ENCODE measurements around the gene MAP7D3.
A peak's percentile ranks its signal among the peaks of the same experiment; 100 is the strongest.
"Not testable (repeated sequence)": the region's sequence is repeated elsewhere in the genome, so short reads cannot be mapped to it uniquely, and the experiment has no call there.

The MAP7D3 gene

DNA sequence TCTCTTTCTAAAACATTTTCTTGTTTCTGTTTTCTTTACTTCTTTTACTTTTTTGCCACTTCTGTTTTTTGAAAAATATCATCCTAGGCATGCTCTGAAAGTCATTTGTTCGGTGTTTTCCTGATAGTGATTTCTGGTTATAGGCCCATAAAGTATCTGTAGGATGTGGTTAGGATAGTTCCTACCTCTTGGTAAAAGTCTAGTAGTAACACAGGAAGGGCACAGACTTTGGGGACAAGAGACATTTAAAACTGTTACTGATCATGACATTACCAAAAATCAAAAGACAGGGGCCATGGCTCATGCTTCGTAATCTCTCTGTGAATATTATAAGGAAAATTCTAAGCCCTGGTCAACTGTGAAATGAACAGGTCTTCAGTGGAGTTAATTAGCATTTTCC lies 59.1 kb downstream of the MAP7D3 start:
- peak overlapping the region; percentile 88 for H3K4me3 Mint-ChIP-seq
- peaks cover 40% of the 10 kb centered on the region for H3K4me1 Mint-ChIP-seq (ENCODE audit: low read depth)
- H3K9me3 Mint-ChIP-seq = no peaks in the 10 kb centered on the region
- no peaks in the 10 kb centered on the region for H3K27me3 Mint-ChIP-seq (ENCODE audit: low read depth)
- H3K27ac Mint-ChIP-seq = peak overlapping the region; percentile 77
- H3K36me3 Mint-ChIP-seq (ENCODE audit: low read depth) = peaks cover 10% of the 10 kb centered on the region

DNA sequence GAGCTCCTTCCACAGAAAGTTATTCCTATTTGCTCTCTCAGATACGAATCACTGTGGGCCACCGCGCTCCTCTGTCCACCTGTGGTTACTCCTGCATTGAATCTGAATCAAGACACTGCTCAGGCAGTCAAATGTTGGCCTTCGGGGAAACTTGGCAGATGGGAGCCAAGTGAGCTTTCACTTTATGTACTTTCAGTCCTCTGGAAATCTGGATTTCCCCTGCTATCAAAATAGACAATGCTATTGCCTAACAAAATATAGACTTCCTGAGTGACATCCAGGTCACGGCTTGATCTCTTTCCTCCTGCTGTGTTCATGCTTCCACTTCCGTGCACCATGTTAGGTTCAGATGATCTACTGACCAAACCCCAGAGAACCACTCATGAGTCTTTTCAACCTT lies 60.0 kb downstream of the MAP7D3 start:
- Mint-ChIP-seq H3K9me3 (no peaks in the 10 kb centered on the region), H3K4me3 (no peak overlapping the region), H3K4me1 (ENCODE audit: low read depth) (peaks cover 35% of the 10 kb centered on the region), H3K27ac (peak overlapping the region; percentile 36), H3K27me3 (ENCODE audit: low read depth) (no peaks in the 10 kb centered on the region), H3K36me3 (ENCODE audit: low read depth) (peaks cover 10% of the 10 kb centered on the region)

DNA sequence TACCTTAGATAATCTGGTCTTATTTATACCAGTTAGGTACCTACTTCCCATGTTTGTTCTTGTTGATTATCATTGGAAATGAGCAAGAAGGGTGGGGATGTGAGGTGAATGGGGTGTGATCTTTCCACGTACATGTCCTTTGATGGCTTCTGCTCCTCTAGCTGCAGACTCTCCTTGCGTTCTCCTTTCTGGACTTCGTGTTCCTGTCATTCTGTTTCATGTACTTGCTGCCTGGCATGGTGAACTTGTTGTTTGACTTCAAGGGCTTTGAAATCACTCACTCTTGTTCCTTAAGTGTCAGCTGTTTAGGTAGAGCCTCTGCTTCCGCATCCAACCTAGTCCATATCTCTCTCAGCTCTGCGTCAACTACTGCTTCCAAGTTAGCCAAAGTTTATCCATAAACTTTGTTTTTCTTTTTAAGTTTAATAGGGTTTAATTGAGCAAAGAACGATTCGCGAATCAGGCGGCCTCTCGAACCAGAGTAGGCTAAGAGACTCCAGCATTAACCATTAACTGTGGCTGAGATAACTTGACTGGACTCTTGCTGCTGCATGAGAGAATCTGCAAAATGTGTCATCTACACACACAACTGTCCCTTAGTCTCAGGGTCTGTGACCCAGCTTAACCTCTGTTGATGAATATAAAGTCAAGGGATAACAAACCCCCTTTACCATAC lies 61.0 kb downstream of the MAP7D3 start:
- H3K4me1 Mint-ChIP-seq (ENCODE audit: low read depth) = peaks cover 28% of the 10 kb centered on the region
- H3K27ac Mint-ChIP-seq = no peak overlapping the region
- H3K27me3 Mint-ChIP-seq (ENCODE audit: low read depth) = no peaks in the 10 kb centered on the region
- no peak overlapping the region for H3K4me3 Mint-ChIP-seq
- H3K9me3 Mint-ChIP-seq = no peaks in the 10 kb centered on the region
- H3K36me3 Mint-ChIP-seq (ENCODE audit: low read depth) = peaks cover 10% of the 10 kb centered on the region

DNA sequence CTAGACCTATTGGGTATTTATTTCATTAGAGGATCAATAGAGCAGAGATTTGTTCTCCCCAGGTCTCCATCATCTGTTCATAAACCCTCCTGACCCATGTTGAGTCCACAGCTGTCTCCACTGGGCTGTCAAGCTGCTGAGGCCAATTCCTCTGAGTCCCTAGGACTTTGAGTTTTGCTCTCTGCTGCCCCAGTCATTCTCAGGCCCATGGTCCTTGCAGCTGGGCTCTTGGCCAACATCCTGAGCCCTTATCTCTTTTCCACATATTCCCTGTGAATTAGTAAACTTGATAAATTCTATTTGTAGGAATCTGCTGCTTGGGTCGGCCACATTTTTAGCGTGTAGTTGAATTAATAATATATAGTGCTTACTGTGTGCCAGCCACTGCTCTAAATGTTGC lies 62.0 kb downstream of the MAP7D3 start:
- Mint-ChIP-seq H3K27ac (no peak overlapping the region), H3K36me3 (ENCODE audit: low read depth) (peaks cover 10% of the 10 kb centered on the region), H3K4me1 (ENCODE audit: low read depth) (peaks cover 28% of the 10 kb centered on the region)

DNA sequence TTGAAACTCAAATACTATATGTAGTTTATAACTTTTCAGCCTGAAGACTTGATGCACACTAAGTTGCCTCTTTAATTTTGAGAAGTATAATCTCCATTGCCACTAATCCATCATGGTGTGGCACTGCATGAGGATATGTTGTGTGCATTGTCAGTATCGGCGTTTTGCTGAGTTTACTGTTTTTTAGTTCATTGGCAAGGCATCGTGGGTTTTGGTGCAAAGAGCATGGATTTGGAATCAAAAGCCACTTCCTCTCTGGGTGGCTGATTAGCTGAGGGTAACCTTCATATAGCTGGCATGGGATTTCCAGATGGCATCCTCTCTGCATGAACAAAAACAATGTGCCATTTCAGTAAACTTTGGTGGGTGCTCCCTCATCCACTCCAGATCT lies 65.2 kb downstream of the MAP7D3 start:
- Mint-ChIP-seq H3K9me3 (no peaks in the 10 kb centered on the region), H3K4me3 (no peak overlapping the region), H3K36me3 (ENCODE audit: low read depth) (peaks cover 1% of the 10 kb centered on the region), H3K27me3 (ENCODE audit: low read depth) (no peaks in the 10 kb centered on the region), H3K27ac (no peak overlapping the region), H3K4me1 (ENCODE audit: low read depth) (peaks cover 2% of the 10 kb centered on the region)

More for the DNA sequence above, 62.0 kb downstream of the MAP7D3 start:
- Mint-ChIP-seq H3K4me3 (no peak overlapping the region), H3K27me3 (ENCODE audit: low read depth) (no peaks in the 10 kb centered on the region), H3K9me3 (no peaks in the 10 kb centered on the region)

DNA sequence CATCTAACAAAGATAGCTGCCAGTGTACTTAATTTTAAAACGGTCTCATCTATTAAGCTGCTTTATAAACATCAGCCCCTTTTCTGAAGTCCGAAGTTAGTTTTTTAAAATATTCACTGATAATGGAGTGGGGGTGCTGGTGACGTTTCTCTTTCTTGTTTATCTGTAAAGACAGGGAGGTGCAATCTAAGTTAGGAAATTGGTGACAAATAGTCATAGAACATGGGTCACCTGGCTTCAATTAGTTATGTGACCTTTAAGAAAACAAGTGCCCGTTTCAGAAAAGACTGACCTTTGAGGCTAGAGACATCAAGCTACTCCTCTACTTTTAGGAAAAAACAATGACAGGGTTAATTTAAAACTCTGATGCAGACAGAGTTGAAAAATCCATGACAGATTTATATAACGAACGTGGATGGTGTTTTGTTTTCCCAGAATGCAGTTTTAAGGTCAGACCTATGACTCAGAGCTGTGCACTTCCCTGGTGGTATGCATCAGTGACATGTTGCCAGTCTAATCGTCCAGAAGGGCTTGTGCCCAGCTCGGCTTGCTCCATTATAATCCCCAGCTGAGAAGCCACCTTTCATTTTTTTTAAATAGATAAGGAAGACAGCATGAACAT lies 65.7 kb downstream of the MAP7D3 start:
- Mint-ChIP-seq H3K4me1 (ENCODE audit: low read depth) (no peaks in the 10 kb centered on the region), H3K36me3 (ENCODE audit: low read depth) (no peaks in the 10 kb centered on the region), H3K27ac (no peak overlapping the region), H3K9me3 (no peaks in the 10 kb centered on the region), H3K4me3 (no peak overlapping the region), H3K27me3 (ENCODE audit: low read depth) (no peaks in the 10 kb centered on the region)

DNA sequence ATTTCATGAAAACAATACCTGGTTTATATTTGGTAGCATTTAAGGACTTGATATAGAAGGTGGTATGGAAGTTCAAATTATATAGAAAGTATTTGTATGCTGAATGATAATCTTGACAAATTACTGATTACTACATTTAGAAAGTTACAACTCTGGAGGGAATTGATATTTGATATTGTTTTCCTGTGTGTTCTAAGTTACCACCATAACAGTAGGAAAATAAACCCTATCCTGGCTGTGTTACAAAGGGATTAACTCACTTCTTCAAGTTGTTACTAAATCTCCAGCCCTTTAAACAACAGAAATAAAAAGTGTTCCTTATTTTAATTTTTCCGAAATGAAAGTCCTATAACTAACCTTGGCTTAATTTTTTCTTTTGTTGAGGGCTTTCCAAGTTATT lies 67.3 kb downstream of the MAP7D3 start:
- Mint-ChIP-seq H3K27me3 (ENCODE audit: low read depth) (no peaks in the 10 kb centered on the region), H3K27ac (no peak overlapping the region), H3K4me1 (ENCODE audit: low read depth) (no peaks in the 10 kb centered on the region), H3K9me3 (no peaks in the 10 kb centered on the region), H3K4me3 (no peak overlapping the region), H3K36me3 (ENCODE audit: low read depth) (no peaks in the 10 kb centered on the region)

DNA sequence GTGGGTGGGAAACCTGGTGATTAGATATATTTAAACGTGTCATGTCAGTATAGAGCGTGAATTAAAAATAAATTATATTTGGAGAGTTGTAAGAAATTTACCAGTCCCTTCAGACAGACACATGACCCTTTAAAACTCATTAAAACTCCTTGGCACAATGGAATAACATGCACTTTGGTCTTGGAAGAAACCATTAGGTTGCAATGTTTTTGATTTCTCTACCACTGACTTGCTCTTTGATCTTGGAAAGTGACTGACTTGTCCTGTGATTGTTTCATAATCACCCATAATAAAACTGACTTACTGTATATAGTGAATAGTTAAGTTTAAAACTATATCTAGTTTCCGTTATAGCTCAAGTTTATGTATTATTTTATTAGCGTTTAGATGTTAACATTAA lies 68.0 kb downstream of the MAP7D3 start:
- Mint-ChIP-seq H3K4me1 (ENCODE audit: low read depth) (no peaks in the 10 kb centered on the region), H3K27me3 (ENCODE audit: low read depth) (no peaks in the 10 kb centered on the region), H3K9me3 (no peaks in the 10 kb centered on the region), H3K4me3 (no peak overlapping the region), H3K36me3 (ENCODE audit: low read depth) (no peaks in the 10 kb centered on the region), H3K27ac (no peak overlapping the region)

DNA sequence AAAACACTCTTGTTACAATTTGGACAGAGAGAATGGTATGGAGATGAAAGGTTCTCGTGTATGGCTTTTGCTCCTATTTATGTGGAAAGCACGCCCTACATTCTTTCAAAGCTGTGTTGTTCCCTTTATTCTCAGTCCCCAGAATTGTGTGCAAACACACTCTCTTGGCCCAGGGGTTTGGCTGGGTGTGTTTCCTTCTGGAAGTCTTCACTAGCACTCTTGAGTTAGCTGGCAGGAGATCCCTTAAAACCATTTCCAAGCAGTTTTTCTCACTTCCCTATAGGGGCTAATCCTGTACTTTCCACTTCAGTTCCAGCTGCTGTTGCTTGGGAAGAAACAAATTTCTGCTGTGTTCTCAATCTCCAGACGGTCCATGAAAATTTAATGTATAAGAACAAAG lies 68.8 kb downstream of the MAP7D3 start:
- Mint-ChIP-seq H3K4me1 (ENCODE audit: low read depth) (no peaks in the 10 kb centered on the region), H3K36me3 (ENCODE audit: low read depth) (no peaks in the 10 kb centered on the region), H3K4me3 (no peak overlapping the region), H3K27me3 (ENCODE audit: low read depth) (no peaks in the 10 kb centered on the region), H3K9me3 (no peaks in the 10 kb centered on the region), H3K27ac (no peak overlapping the region)

DNA sequence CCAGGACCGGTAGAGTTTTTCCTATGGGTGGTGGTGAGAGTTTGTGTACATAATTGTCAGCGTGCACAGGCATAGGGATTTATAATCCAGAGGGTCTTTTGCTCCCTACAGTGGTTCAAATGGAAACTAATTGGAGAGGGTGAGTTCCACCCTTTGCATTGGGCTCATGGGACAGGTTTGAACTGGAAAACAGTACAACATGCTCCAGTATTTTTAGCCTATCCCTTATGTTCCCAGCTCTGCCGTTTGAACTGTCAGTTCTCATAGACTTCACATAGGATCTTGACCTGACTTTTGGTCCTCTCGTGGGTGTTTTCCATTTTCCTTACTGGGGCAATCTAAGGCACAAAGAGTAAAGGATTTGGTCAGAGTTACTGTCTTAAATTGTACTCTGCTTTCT lies 72.1 kb downstream of the MAP7D3 start:
- Mint-ChIP-seq H3K36me3 (ENCODE audit: low read depth) (peaks cover 2% of the 10 kb centered on the region), H3K27me3 (ENCODE audit: low read depth) (no peaks in the 10 kb centered on the region), H3K4me1 (ENCODE audit: low read depth) (no peaks in the 10 kb centered on the region), H3K27ac (no peak overlapping the region), H3K9me3 (no peaks in the 10 kb centered on the region), H3K4me3 (no peak overlapping the region)

DNA sequence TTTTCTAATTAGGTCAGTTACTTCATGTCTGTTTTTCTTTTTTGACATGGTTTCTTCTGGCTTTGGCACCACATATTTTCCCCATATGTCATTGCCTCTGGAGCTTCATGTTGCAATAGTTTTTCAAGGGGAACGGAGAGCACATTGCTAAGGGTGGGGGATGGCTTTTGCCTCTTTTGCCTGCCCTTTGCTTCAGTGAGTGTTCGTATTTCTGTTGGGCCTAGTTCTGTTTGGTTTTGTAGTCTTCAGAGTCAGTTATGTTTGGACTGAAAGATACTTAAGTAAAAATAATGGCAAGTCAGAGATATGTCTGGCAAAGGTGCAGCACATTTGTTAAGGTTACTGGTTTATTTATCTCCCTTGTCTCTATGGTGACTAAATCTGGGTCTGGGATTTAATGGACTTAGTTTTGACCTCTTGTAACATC lies 74.8 kb downstream of the MAP7D3 start:
- Mint-ChIP-seq H3K27ac (no peak overlapping the region), H3K4me3 (no peak overlapping the region), H3K9me3 (no peaks in the 10 kb centered on the region), H3K4me1 (ENCODE audit: low read depth) (no peaks in the 10 kb centered on the region), H3K36me3 (ENCODE audit: low read depth) (peaks cover 2% of the 10 kb centered on the region), H3K27me3 (ENCODE audit: low read depth) (no peaks in the 10 kb centered on the region)

DNA sequence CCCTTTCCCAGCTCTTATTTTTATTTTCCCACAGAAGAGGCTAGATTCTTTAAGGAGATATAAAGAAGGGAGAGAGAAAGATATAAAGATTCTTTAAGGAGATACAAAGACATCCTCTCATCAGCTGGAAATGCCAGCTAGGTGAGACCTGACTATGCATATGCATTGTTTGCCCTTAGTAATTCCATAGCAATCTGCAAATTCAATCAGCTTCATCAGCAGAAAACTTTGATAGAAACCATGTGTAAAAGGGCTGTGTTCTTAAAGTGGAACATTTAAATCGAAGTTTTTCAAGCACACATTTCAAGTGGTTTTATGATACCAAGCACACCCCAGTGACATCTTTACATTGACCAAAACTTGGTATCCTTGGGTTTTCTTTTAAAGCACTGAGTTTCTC lies 79.8 kb downstream of the MAP7D3 start:
- no peak overlapping the region for H3K27ac Mint-ChIP-seq
- no peak overlapping the region for H3K4me3 Mint-ChIP-seq
- peaks cover 2% of the 10 kb centered on the region for H3K4me1 Mint-ChIP-seq (ENCODE audit: low read depth)
- H3K9me3 Mint-ChIP-seq = no peaks in the 10 kb centered on the region
- no peaks in the 10 kb centered on the region for H3K27me3 Mint-ChIP-seq (ENCODE audit: low read depth)
- peaks cover 2% of the 10 kb centered on the region for H3K36me3 Mint-ChIP-seq (ENCODE audit: low read depth)

DNA sequence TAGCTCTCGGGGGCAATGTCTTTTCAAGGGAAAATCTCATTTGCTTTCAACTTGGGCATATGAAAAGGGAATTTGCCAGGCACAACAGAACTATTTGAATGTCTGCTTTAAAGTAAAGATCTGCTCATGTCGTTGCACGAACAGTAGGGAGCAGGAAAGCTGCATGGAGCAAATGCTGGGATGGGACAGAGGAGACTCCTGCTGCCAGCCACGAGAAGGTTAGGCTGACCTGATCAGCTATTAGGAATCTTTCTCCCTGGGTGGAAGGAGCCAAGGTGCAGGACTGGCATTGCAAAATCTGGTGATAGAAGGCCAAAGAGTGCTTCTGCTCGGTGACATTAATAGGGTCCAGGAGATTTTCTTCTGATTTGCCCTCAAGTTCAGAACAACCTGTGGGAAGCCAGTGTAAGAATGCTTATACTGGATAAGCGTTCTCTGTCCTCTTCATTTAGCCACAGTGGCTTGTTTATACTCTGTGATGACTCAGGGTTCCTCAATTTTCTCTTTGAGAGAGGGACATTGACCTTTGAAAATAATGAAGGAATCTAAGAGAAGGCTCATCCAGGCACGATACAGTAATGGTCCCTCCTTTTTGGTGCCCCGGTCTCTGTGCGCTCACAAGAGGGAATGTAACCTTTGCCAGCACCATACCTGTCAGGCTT lies 80.9 kb downstream of the MAP7D3 start:
- Mint-ChIP-seq H3K36me3 (ENCODE audit: low read depth) (no peaks in the 10 kb centered on the region), H3K27ac (no peak overlapping the region), H3K4me3 (no peak overlapping the region), H3K27me3 (ENCODE audit: low read depth) (no peaks in the 10 kb centered on the region), H3K9me3 (no peaks in the 10 kb centered on the region), H3K4me1 (ENCODE audit: low read depth) (peaks cover 2% of the 10 kb centered on the region)

DNA sequence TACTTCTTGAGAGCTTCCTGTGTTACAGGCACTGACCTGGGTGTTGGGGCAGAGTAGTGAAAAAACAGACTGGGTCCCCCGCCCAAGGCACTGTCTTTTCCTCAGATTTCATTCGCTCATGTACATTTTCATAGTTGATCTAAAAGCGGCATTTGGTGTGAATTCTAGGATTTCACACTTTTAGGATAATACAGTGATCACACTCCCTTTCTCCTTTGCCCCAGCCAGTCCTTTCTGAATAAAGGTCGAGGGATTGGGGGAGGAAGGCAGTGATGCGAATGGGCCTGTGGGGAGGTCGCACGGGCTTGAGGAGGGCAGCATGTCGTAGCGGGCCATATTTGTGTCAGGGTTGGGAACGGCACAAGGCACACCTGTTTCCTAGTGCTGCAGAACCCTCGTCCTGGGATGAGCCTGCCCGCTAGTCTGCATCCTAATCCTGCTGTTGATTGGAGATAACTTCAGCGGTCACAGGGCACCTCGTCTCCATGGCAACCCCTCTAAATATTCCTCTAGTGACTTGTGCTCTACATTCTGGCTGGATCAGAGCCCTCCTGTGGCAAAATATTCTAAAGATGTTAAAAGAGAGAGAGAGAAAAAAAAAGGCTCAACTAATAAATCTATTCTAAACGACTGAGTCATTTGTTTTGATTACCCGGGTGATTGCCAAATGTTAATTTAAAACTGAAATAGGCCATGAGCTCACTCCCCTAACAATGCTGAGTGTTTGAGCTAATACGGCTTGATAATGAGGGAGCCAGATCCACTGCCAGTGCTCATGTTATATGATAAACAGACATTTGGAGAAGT lies 82.1 kb downstream of the MAP7D3 start:
- Mint-ChIP-seq H3K4me3 (no peak overlapping the region), H3K27me3 (ENCODE audit: low read depth) (no peaks in the 10 kb centered on the region), H3K4me1 (ENCODE audit: low read depth) (peaks cover 2% of the 10 kb centered on the region), H3K9me3 (no peaks in the 10 kb centered on the region), H3K36me3 (ENCODE audit: low read depth) (no peaks in the 10 kb centered on the region), H3K27ac (no peak overlapping the region)

DNA sequence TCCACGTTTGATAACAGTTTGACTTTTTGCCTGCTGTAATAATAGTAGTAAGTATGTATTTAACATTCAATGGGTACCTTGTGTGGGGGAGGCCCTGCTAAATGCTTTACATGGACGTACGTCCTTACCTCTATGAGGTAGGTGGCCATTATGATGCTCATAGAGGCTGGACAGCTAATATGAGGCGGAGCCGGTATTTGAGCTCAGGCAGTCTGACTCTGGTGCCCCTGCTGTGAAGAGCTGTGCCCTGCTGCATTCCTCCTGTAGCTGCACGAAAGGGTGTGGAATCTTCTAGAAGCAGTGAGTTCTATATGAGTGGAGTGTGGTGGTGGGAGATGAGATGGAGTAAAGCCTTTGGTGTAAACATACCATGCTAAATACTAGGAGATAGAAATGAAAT lies 83.2 kb downstream of the MAP7D3 start:
- H3K4me1 Mint-ChIP-seq (ENCODE audit: low read depth); H3K36me3 Mint-ChIP-seq (ENCODE audit: low read depth); H3K9me3 Mint-ChIP-seq; H3K27me3 Mint-ChIP-seq (ENCODE audit: low read depth); H3K27ac Mint-ChIP-seq; H3K4me3 Mint-ChIP-seq: not testable (repeated sequence)

Measured in T-helper 1 cell treated with Interleukin-12 subunit alpha and Interleukin-12 subunit beta and Interleukin-4 antibody, amounts not matched to agents 30 μg/mL and 1 μg/mL, for 36 hours (primary cell).